Adrenal gland (tissue), 12 donors: Measurements from ENCODE around the gene PMP22. TPM values are rescaled to one million over a fixed set of nuclear protein-coding genes. Genes with fewer than 3 reads are reported as not detected.

ENCODE experiments used
- DNase-seq, 7 donors: peaks; one replicate each; pipeline ENCODE4 v3.0.0-alpha.2; 2019 to 2020
- H3K27ac ChIP-seq, 5 donors: fragments of 200-600 bp; sonication (generic) in 4 of 5; 1 replicate in 3 of 5; 2 replicates in 2 of 5; pipeline versions ENCODE4 v1.5.1 to v1.8.0; 2016 to 2020; ENCODE audit warnings: mild to moderate bottlenecking in 1 of 5
- H3K27me3 ChIP-seq: fragments of 200-600 bp; 2 replicates; pipeline ENCODE4 v1.8.0; 2021
- H3K36me3 ChIP-seq, 2 donors: fragments of 200-600 bp; replicated peaks in 1 of 2; 1 replicate in 1 of 2; 2 replicates in 1 of 2; pipeline versions ENCODE4 v1.5.1 to v1.8.0; 2018 to 2022
- H3K4me1 ChIP-seq, 2 donors: fragments of 200-600 bp; replicated peaks in 1 of 2; 1 replicate in 1 of 2; 2 replicates in 1 of 2; pipeline versions ENCODE4 v1.5.1 to v1.8.0; 2018 to 2021
- H3K4me3 ChIP-seq, 4 donors: fragments of 200-600 bp; sonication (generic) in 3 of 4; one replicate each; pipeline ENCODE4 v1.5.1; 2016 to 2018
- H3K9me3 ChIP-seq, 3 donors: fragments of 200-600 bp; sonication (generic) in 1 of 3; replicated peaks in 1 of 3; 1 replicate in 2 of 3; 2 replicates in 1 of 3; pipeline versions ENCODE4 v1.5.1 to v1.8.0; 2016 to 2021
- POLR2A ChIP-seq, 2 donors: fragments of 450-650 bp; IDR thresholded peaks; one replicate each; pipeline ENCODE4 v1.6.1; 2017; ENCODE audit warnings: antibody characterized with exemption in 2 of 2, mild to moderate bottlenecking in 2 of 2, moderate library complexity in 1 of 2
- WGBS, 4 donors: extraction: QIAGEN DNeasy Blood & Tissue Kit in 2 of 4; methylation state at CpG; one replicate each; pipeline versions ENCODE4 v1.1.5 to v1.1.7; 2013 to 2017; 5-methylcytosine and 5-hydroxymethylcytosine counted together
- intact Hi-C, 2 donors: fragments of 100-400 bp; cut with DNase I; formaldehyde crosslinking; loops; one replicate each; pipeline versions ENCODE4 v1.14.1 to v1.15.0; 2022 to 2023
- polyA plus RNA-seq, 3 donors: library from polyadenylated mRNA; stranded (reverse); fragments of 200-250 nt in 2 of 3; fragments of 350-450 nt in 1 of 3; fragmentation: Illumina TruSeq in 1 of 3; extraction: RNeasy Lipid Tissue Mini Kit (QIAGEN cat#74804) in 1 of 3; gene quantifications; one replicate each; pipeline ENCODE4 v1.2.3, GENCODE V29; 2013 to 2014
- total RNA-seq, 9 donors: library from RNA; depleted of rRNA in 4 of 9; stranded (reverse); fragments of >200 nt in 4 of 9; fragments of 120-200 nt in 1 of 9; fragmentation: NEBNext Ultra II Directional in 1 of 9; extraction: Animal tissue kit (Norgen Biotek cat#: 25700) in 1 of 9; gene quantifications; one replicate each; pipeline versions ENCODE4 v1.1.0 to v1.2.4, GENCODE V29; 2013 to 2023
- TF ChIP-seq, protein P1 (sequence below), 6 experiments: fragments of 450-650 bp in 4 of 6; fragments of 200-600 bp in 2 of 6; sonication (generic) in 1 of 6; IDR thresholded peaks; 1 replicate in 5 of 6; 2 replicates in 1 of 6; pipeline versions ENCODE4 v1.5.1 to v1.8.0; 2016 to 2021; ENCODE audit warnings: antibody characterized with exemption in 6 of 6, mild to moderate bottlenecking in 2 of 6, moderate library complexity in 1 of 6
- donor health status: healthy with polysubstance abuse.
- donor health status: Bipolar disorder and iron deficiency.
- donor health status: DM: yes; HTN: yes; CAD: no.
- donor health status: DM: no; HTN: no; CAD: no.
- donor health status: DM: no; HTN: no; CAD: no.
- donor health status: DM: yes; HTN: yes; CAD: no.

PMP22 gene
- total and polyA plus RNA-seq, 12 donors: 17.1 to 142 (median 71.4) TPM

DNA sequence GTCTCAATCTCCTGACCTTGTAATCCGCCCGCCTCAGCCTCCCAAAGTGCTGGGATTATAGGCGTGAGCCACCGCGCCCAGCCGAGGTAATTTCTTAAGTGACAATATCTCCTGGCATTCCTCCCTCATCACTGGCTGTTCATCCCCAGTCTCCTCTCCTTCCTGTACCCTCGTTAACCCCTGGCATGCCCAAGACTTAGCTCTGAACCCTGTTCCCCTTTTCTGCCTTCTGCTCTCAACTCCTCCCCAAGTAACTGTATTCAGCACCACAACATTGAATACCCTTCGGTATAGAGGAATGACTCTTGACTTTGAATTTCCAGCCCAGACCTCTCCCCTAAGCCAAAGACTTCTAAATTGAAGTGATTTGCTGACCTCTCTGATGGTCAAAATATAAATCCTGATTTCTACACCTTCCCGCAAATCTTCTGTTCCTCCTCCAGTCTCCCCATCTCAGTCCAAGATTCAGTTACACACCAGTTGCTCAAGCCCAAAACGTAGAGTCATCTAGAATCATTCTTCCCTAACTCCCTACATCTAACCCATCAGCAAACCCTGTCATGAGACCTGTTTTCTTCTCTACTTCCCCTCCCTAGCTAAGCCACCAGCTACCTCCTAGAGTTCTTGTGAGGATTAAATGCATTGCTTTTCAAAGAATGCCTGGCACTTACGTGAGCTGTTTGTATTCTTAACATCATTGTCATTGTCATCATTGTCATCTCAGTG is 14.8 kb downstream of the PMP22 start:
- Histone ChIP-seq H3K36me3 (peaks cover 0 to 50% of the 10 kb centered on the region in 2 donors), H3K4me1 (peaks cover 10 to 22% of the 10 kb centered on the region in 2 donors), H3K27me3 (no peaks in the 10 kb centered on the region), H3K27ac (peak overlapping the region in 2 of 5 donors; percentile 19 to 35), H3K4me3 (no peak overlapping the region), H3K9me3 (no peaks in the 10 kb centered on the region)
- intact Hi-C loops: no loop called here
- DNase-seq: no peak
- WGBS, 4 donors: 79 to 93% (median 84%) methylated on average over 11 of the region's 11 CpGs
- no peak for TF ChIP-seq POLR2A (IDR thresholded peaks at IDR 0.05)
- TF ChIP-seq, protein P1, sequence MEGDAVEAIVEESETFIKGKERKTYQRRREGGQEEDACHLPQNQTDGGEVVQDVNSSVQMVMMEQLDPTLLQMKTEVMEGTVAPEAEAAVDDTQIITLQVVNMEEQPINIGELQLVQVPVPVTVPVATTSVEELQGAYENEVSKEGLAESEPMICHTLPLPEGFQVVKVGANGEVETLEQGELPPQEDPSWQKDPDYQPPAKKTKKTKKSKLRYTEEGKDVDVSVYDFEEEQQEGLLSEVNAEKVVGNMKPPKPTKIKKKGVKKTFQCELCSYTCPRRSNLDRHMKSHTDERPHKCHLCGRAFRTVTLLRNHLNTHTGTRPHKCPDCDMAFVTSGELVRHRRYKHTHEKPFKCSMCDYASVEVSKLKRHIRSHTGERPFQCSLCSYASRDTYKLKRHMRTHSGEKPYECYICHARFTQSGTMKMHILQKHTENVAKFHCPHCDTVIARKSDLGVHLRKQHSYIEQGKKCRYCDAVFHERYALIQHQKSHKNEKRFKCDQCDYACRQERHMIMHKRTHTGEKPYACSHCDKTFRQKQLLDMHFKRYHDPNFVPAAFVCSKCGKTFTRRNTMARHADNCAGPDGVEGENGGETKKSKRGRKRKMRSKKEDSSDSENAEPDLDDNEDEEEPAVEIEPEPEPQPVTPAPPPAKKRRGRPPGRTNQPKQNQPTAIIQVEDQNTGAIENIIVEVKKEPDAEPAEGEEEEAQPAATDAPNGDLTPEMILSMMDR (IDR thresholded peaks at IDR 0.05): no peak

DNA sequence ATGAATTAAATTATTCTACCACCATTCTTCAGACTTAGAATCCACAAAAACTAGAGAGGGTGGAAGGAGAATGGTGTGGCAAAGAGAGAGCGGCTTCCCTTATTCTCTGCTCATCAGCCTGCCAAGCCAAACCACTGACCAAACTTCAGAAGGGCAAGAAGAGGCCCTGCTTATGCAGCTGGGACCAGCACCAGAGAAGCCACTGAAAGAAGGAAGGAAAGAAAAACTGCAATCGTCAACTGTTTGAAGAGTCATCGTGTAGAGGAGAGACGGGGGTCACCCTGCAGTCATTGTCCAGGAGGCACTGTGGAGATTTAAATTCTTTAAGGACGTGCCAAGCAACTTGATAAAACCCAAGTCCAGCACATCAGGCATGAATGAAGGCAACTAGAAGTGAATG is 15.6 kb downstream of the PMP22 start:
- WGBS, 4 donors: 65 to 73% (median 69%) methylated on average over 5 of the region's 5 CpGs
- Histone ChIP-seq H3K27ac (peak overlapping the region in 1 of 5 donors; percentile 35), H3K4me3 (no peak overlapping the region), H3K9me3 (no peaks in the 10 kb centered on the region), H3K36me3 (peaks cover 0 to 42% of the 10 kb centered on the region in 2 donors), H3K27me3 (no peaks in the 10 kb centered on the region), H3K4me1 (peaks cover 10 to 27% of the 10 kb centered on the region in 2 donors)
- intact Hi-C loops: no loop called here
- no peak for DNase-seq
- TF ChIP-seq, protein P1 (IDR thresholded peaks at IDR 0.05): no peak
- TF ChIP-seq POLR2A (IDR thresholded peaks at IDR 0.05): no peak

DNA sequence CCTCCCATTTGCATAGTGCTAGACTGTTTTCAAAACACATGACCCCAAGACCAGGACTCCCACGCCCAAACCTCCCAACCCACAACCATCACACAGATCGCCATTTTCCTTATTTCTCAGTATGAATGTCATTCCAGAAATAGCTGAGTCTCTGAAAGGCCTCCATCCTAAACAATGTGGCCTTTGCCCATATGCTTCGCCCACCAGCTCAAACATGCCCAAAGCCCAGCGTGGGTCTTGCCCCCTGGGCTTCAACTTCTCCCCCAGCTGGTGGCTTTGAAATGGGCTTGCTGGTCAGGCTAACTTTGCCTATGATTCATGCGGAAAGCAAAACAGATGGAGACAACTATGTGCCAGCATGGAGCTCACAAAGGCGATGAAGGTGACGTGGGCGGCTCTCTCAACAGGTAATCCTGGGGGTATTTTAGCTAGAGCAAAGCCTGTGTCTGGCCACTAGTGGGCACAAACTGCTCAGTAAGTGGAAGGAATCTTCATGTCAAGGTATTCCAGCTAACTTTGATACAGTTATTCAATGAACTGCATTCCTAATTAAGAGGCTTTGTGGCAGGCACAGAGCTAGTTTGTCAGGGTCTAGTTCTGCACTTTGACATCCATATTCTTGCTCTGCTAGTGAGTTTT is 17.1 kb downstream of the PMP22 start:
- Histone ChIP-seq H3K27me3 (no peaks in the 10 kb centered on the region), H3K36me3 (peaks cover 0 to 27% of the 10 kb centered on the region in 2 donors), H3K4me3 (no peak overlapping the region), H3K9me3 (peaks cover 0 to 2% (median 0%) of the 10 kb centered on the region in 3 donors), H3K27ac (peak overlapping the region in 3 of 5 donors; percentile 41 to 55 (median 42)), H3K4me1 (peaks cover 10 to 27% of the 10 kb centered on the region in 2 donors)
- WGBS, 4 donors: 91 to 95% (median 94%) methylated on average over 8 of the region's 8 CpGs
- no peak for DNase-seq
- TF ChIP-seq POLR2A (IDR thresholded peaks at IDR 0.05): no peak
- TF ChIP-seq, protein P1 (IDR thresholded peaks at IDR 0.05): no peak
- intact Hi-C loops: no loop called here

DNA sequence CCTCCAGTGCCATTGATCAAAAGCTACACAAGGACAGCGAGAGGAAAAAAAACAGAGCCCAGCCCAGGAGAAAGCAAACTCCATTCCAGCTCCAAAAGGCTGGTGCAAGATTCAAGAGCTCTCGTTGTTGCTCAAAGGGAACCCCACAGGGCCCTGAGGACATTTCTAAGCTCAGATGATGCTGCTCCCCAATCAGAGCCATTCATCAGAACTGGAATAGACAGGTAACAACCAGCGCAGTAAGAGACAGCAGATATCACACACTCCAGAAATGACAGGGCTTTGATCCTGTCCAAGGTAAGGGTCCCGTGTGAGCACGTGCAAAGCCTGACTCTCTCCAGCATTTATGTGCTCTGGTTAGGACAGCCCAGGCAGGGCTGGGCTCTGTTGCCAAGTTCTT is 20.1 kb downstream of the PMP22 start:
- no peak for TF ChIP-seq POLR2A (IDR thresholded peaks at IDR 0.05)
- TF ChIP-seq, protein P1 (IDR thresholded peaks at IDR 0.05): no peak
- peaks cover 10 to 25% of the 10 kb centered on the region in 2 donors for H3K4me1 ChIP-seq
- 50 to 68% (median 56%) methylated on average over 5 of the region's 5 CpGs for WGBS, 4 donors
- H3K9me3 ChIP-seq: peaks cover 0 to 4% (median 0%) of the 10 kb centered on the region in 3 donors
- no peaks in the 10 kb centered on the region for H3K27me3 ChIP-seq
- peaks cover 0 to 5% of the 10 kb centered on the region in 2 donors for H3K36me3 ChIP-seq
- intact Hi-C loops: no loop called here
- H3K4me3 ChIP-seq: no peak overlapping the region
- no peak for DNase-seq
- no peak overlapping the region for H3K27ac ChIP-seq
